Central memory CD8-positive, alpha-beta T cell (primary cell): ENCODE measurements around the gene CALM1.
A peak's percentile ranks its signal among the peaks of the same experiment; 100 is the strongest.

ENCODE experiments used
- ATAC-seq: fragments of 150-1000 bp; cut with Tn5 transposase; replicated peaks from 2 replicates; pipeline ENCODE4 v1.10.0; 2022; ENCODE audit warnings: mild to moderate bottlenecking, moderate FRiP score, moderate number of reproducible peaks; ENCODE audit not compliant: poor library complexity, severe bottlenecking; ENCODE audit errors: extremely low read depth
- DNase-seq, 2 donors: peaks; one replicate each; pipeline ENCODE4 v3.0.0; 2021; ENCODE audit warnings: low spot score in 2 of 2
- H3K27ac Mint-ChIP-seq: one replicate; pipeline ENCODE4 v1.8.0; 2022; ENCODE audit warnings: low read depth, mild to moderate bottlenecking, moderate library complexity, mixed read lengths
- H3K27me3 Mint-ChIP-seq: one replicate; pipeline ENCODE4 v1.8.0; 2022; ENCODE audit warnings: mixed read lengths
- H3K36me3 Mint-ChIP-seq: one replicate; pipeline ENCODE4 v1.8.0; 2022; ENCODE audit warnings: mild to moderate bottlenecking, moderate library complexity, mixed read lengths; ENCODE audit not compliant: insufficient read depth
- H3K4me1 Mint-ChIP-seq: one replicate; pipeline ENCODE4 v1.8.0; 2022; ENCODE audit warnings: mixed read lengths
- H3K4me3 Mint-ChIP-seq: one replicate; pipeline ENCODE4 v1.8.0; 2022; ENCODE audit warnings: mild to moderate bottlenecking, moderate library complexity, mixed read lengths
- H3K9me3 Mint-ChIP-seq: one replicate; pipeline ENCODE4 v1.8.0; 2022; ENCODE audit warnings: mixed read lengths

The CALM1 gene

GRCh38 chr14:90396341-90397339 is at the start of gene CALM1:
Gene CALM1, plus strand, starts transcription at chr14:90397029. Its CDS starts 202 bp downstream, at chr14:90397231.
- H3K36me3 Mint-ChIP-seq: peaks cover 48% of the 10 kb centered on the region
- H3K4me3 Mint-ChIP-seq: peak within 1 kb of the TSS; percentile 99
- H3K9me3 Mint-ChIP-seq: no peaks in the 10 kb centered on the region
- H3K27me3 Mint-ChIP-seq: no peaks in the 10 kb centered on the region
- H3K4me1 Mint-ChIP-seq: peaks cover 30% of the 10 kb centered on the region
- peak within 1 kb of the TSS; percentile 95 for H3K27ac Mint-ChIP-seq
- ATAC-seq (peak; percentile 55), DNase-seq (peak; percentile 96 to 97)

DNA sequence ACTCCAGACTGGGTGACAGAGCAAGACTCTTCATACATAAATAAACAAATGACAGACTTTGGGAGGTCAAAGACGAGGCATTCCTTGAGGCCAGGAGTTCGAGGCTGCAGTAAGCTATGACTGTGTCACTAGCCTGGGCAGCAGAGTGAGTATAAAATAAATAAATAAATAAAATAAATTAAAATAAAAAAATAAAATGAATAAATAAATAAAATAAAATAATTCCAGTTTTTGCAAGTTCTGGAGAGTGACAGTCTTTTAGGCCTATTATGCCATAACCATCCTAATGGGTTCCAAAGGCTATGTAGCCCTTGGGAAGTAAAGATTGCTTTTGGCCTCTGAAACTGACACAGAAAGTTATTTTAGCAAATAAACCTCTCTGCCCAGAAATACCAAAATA is 48.6 kb upstream of the CALM1 start:
- DNase-seq: no peak
- Mint-ChIP-seq H3K9me3 (no peaks in the 10 kb centered on the region), H3K4me3 (no peak overlapping the region), H3K4me1 (no peaks in the 10 kb centered on the region), H3K27me3 (no peaks in the 10 kb centered on the region), H3K27ac (no peak overlapping the region), H3K36me3 (no peaks in the 10 kb centered on the region)
- ATAC-seq: no peak

GRCh38 chr14:90349739-90350138 is 47.1 kb upstream of the CALM1 start:
- no peaks in the 10 kb centered on the region for H3K36me3 Mint-ChIP-seq
- peaks cover under 1% of the 10 kb centered on the region for H3K27me3 Mint-ChIP-seq
- H3K27ac Mint-ChIP-seq: no peak overlapping the region
- ATAC-seq: no peak
- DNase-seq: no peak
- H3K4me1 Mint-ChIP-seq: no peaks in the 10 kb centered on the region
- H3K4me3 Mint-ChIP-seq: no peak overlapping the region
- no peaks in the 10 kb centered on the region for H3K9me3 Mint-ChIP-seq

DNA sequence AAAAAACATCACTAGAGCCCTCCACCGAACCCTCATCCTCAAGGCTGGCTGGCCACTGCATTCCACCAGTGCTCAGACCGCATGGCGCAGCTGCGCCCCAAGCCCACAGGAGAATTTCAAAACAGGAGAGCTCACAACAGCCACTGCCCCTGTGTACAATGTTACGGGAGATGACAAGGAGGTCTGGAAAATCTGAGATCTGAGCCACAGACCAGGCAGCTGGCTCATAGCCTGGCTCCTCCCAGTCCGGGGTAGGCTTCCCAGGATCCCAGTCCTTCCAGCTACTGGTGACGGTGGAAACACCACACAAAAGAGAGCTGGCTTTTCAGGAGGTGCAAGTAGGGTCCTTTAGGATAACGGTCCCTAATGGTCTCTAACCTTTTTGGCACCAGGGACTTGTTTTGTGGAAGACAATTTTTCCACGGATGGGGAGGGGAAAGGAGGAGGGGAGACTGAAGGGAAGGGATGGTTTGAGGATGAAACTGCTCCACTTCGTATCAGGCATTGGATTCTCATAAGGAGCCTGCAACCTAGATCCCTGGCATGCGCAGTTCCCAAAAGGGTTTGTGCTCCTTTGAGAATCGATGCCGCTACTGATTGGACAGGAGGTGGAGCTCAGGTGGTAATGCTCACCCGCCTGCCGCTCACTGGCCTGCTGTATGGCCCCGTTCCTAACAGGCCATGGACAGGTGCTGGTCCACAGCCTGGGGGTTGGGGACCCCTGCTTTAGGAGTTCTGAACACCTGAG is 42.1 kb upstream of the CALM1 start:
- DNase-seq (no peak), ATAC-seq (no peak)
- Mint-ChIP-seq H3K27me3 (peaks cover 24% of the 10 kb centered on the region), H3K27ac (no peak overlapping the region), H3K36me3 (no peaks in the 10 kb centered on the region), H3K4me1 (no peaks in the 10 kb centered on the region), H3K4me3 (no peak overlapping the region), H3K9me3 (no peaks in the 10 kb centered on the region)

- DNase-seq (no peak), ATAC-seq (no peak)
- Mint-ChIP-seq H3K36me3 (no peaks in the 10 kb centered on the region), H3K27ac (no peak overlapping the region), H3K9me3 (no peaks in the 10 kb centered on the region), H3K27me3 (peaks cover 29% of the 10 kb centered on the region), H3K4me1 (no peaks in the 10 kb centered on the region), H3K4me3 (no peak overlapping the region)
Observed at GRCh38 chr14:90355540-90356518, 41.0 kb upstream of the CALM1 start.

- no peaks in the 10 kb centered on the region for H3K9me3 Mint-ChIP-seq
- ATAC-seq: no peak
- no peak overlapping the region for H3K27ac Mint-ChIP-seq
- H3K27me3 Mint-ChIP-seq: peaks cover 33% of the 10 kb centered on the region
- no peaks in the 10 kb centered on the region for H3K36me3 Mint-ChIP-seq
- no peak for DNase-seq
- no peaks in the 10 kb centered on the region for H3K4me1 Mint-ChIP-seq
- H3K4me3 Mint-ChIP-seq: no peak overlapping the region
Observed at GRCh38 chr14:90356925-90357324, 39.9 kb upstream of the CALM1 start.

DNA sequence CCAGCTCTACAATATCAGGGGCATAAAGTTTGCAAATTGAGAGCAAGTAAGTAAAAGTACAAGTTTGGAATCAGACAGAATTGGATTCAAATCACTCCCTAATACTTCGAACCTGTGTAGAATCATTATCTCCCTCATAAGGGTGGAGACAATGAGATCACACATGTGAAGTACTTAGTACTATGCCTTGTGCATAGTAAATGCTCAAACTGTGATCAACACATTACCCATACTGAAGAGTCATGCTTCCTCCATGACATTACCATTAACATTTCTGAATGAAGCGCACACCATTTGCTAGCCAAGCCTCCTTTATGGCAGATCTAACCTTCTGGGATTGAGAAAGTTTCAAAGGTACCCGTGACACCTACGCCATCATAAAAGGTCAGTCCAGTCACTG is 38.5 kb upstream of the CALM1 start:
- Mint-ChIP-seq H3K27ac (no peak overlapping the region), H3K4me1 (no peaks in the 10 kb centered on the region), H3K4me3 (no peak overlapping the region), H3K36me3 (no peaks in the 10 kb centered on the region), H3K9me3 (no peaks in the 10 kb centered on the region), H3K27me3 (peaks cover 47% of the 10 kb centered on the region)
- DNase-seq (no peak), ATAC-seq (no peak)

GRCh38 chr14:90361865-90362557 is 34.8 kb upstream of the CALM1 start:
- Mint-ChIP-seq H3K27me3 (peaks cover 33% of the 10 kb centered on the region), H3K27ac (no peak overlapping the region), H3K36me3 (no peaks in the 10 kb centered on the region), H3K4me1 (no peaks in the 10 kb centered on the region), H3K4me3 (no peak overlapping the region), H3K9me3 (no peaks in the 10 kb centered on the region)
- no peak for DNase-seq
- ATAC-seq: no peak

GRCh38 chr14:90362558-90362896 is 34.3 kb upstream of the CALM1 start:
- Mint-ChIP-seq H3K4me3 (no peak overlapping the region), H3K9me3 (no peaks in the 10 kb centered on the region), H3K36me3 (no peaks in the 10 kb centered on the region), H3K27ac (no peak overlapping the region), H3K4me1 (no peaks in the 10 kb centered on the region), H3K27me3 (peaks cover 33% of the 10 kb centered on the region)
- DNase-seq (no peak), ATAC-seq (no peak)

GRCh38 chr14:90368946-90369721 is 27.7 kb upstream of the CALM1 start:
- Mint-ChIP-seq H3K4me1 (peaks cover 7% of the 10 kb centered on the region), H3K27me3 (no peaks in the 10 kb centered on the region)

GRCh38 chr14:90373887-90374286 is 22.9 kb upstream of the CALM1 start:
- no peaks in the 10 kb centered on the region for H3K36me3 Mint-ChIP-seq
- no peaks in the 10 kb centered on the region for H3K27me3 Mint-ChIP-seq
- peaks cover 7% of the 10 kb centered on the region for H3K4me1 Mint-ChIP-seq
- H3K4me3 Mint-ChIP-seq: no peak overlapping the region
- DNase-seq (no peak), ATAC-seq (no peak)
- no peaks in the 10 kb centered on the region for H3K9me3 Mint-ChIP-seq
- H3K27ac Mint-ChIP-seq: no peak overlapping the region

More at GRCh38 chr14:90368946-90369721, 27.7 kb upstream of the CALM1 start:
- no peaks in the 10 kb centered on the region for H3K9me3 Mint-ChIP-seq
- no peak overlapping the region for H3K4me3 Mint-ChIP-seq
- H3K27ac Mint-ChIP-seq: no peak overlapping the region
- no peak for DNase-seq
- H3K36me3 Mint-ChIP-seq: no peaks in the 10 kb centered on the region
- ATAC-seq: peak; percentile 89
